ENCODE measurements around the gene SNAP47. TPM values are rescaled to one million over a fixed set of nuclear protein-coding genes. Genes with fewer than 3 reads are reported as not detected.
A peak's percentile ranks its signal among the peaks of the same experiment; 100 is the strongest.

SNAP47 gene
- total and polyA plus RNA-seq, 9 of the 15 experiments (the other 6 are each of a cell fraction or from before 2014, with no cell fraction given) = 2.5 to 41.3 (median 32.6) TPM

- TF ChIP-seq, protein P1, sequence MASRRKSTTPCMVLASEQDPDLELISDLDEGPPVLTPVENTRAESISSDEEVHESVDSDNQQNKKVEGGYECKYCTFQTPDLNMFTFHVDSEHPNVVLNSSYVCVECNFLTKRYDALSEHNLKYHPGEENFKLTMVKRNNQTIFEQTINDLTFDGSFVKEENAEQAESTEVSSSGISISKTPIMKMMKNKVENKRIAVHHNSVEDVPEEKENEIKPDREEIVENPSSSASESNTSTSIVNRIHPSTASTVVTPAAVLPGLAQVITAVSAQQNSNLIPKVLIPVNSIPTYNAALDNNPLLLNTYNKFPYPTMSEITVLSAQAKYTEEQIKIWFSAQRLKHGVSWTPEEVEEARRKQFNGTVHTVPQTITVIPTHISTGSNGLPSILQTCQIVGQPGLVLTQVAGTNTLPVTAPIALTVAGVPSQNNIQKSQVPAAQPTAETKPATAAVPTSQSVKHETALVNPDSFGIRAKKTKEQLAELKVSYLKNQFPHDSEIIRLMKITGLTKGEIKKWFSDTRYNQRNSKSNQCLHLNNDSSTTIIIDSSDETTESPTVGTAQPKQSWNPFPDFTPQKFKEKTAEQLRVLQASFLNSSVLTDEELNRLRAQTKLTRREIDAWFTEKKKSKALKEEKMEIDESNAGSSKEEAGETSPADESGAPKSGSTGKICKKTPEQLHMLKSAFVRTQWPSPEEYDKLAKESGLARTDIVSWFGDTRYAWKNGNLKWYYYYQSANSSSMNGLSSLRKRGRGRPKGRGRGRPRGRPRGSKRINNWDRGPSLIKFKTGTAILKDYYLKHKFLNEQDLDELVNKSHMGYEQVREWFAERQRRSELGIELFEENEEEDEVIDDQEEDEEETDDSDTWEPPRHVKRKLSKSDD (conservative IDR thresholded peaks at IDR 0.05; ENCODE audit: low read length) = no peak
- TF ChIP-seq, protein P2, sequence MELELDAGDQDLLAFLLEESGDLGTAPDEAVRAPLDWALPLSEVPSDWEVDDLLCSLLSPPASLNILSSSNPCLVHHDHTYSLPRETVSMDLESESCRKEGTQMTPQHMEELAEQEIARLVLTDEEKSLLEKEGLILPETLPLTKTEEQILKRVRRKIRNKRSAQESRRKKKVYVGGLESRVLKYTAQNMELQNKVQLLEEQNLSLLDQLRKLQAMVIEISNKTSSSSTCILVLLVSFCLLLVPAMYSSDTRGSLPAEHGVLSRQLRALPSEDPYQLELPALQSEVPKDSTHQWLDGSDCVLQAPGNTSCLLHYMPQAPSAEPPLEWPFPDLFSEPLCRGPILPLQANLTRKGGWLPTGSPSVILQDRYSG (tag; conservative IDR thresholded peaks at IDR 0.05; ENCODE audit: low read depth) = 0 out of 2 replicates have a peak, but pooled peaks have one; percentile 43
- no peak for TF ChIP-seq PHF8 (IDR thresholded peaks at IDR 0.05; ENCODE audit: borderline replicate concordance, low read length)
- no peak for TF ChIP-seq CLOCK (CRISPR knock-in tag; IDR thresholded peaks at IDR 0.05; ENCODE audit: borderline replicate concordance)
- no peak for TF ChIP-seq JUN (IDR thresholded peaks at IDR 0.05; ENCODE audit: borderline replicate concordance, low read depth, low read length)
- no peak for TF ChIP-seq JUN (CRISPR knock-in tag; IDR thresholded peaks at IDR 0.05; ENCODE audit: borderline replicate concordance)
- TF ChIP-seq XRCC3 (IDR thresholded peaks at IDR 0.05) = no peak
- TF ChIP-seq CEBPB (tag; IDR thresholded peaks at IDR 0.05) = peak; percentile 5; the same call in 1 of the 2 replicates
- TF ChIP-seq GABPA (tag; conservative IDR thresholded peaks at IDR 0.05; ENCODE audit: low read depth) = no peak
- TF ChIP-seq ILF3 (IDR thresholded peaks at IDR 0.05; ENCODE audit: borderline replicate concordance) = no peak
- no peak for TF ChIP-seq ZNF146 (CRISPR knock-in tag; IDR thresholded peaks at IDR 0.05; ENCODE audit: unreplicated experiment)
- TF ChIP-seq KLF6 (CRISPR knock-in tag; IDR thresholded peaks at IDR 0.05; ENCODE audit: borderline replicate concordance) = no peak
- no peak for TF ChIP-seq ID3 (CRISPR knock-in tag; IDR thresholded peaks at IDR 0.05)
- TF ChIP-seq ID3 (tag; IDR thresholded peaks at IDR 0.05) = peak; percentile 65; the same call in 1 of the 2 replicates
- TF ChIP-seq ZNF830 (CRISPR knock-in tag; IDR thresholded peaks at IDR 0.05) = no peak
- TF ChIP-seq HDAC8 (tag; IDR thresholded peaks at IDR 0.05) = no peak
- no peak for TF ChIP-seq BRD4 (IDR thresholded peaks at IDR 0.05)
- TF ChIP-seq, protein P3, sequence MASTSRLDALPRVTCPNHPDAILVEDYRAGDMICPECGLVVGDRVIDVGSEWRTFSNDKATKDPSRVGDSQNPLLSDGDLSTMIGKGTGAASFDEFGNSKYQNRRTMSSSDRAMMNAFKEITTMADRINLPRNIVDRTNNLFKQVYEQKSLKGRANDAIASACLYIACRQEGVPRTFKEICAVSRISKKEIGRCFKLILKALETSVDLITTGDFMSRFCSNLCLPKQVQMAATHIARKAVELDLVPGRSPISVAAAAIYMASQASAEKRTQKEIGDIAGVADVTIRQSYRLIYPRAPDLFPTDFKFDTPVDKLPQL (IDR thresholded peaks at IDR 0.05; ENCODE audit: extremely low read depth, insufficient read length) = no peak
- TF ChIP-seq RBM15 (IDR thresholded peaks at IDR 0.05; ENCODE audit: insufficient read depth, low read length) = no peak
- peak; percentile 43; the same call in 1 of the 2 replicates for TF ChIP-seq ZNF766 (CRISPR knock-in tag; conservative IDR thresholded peaks at IDR 0.05)
- no peak for TF ChIP-seq NR4A1 (CRISPR knock-in tag; IDR thresholded peaks at IDR 0.05)
- TF ChIP-seq NR4A1 (tag; IDR thresholded peaks at IDR 0.05) = 0 out of 2 replicates have a peak, but pooled peaks have one; percentile 61
Observed at GRCh38 chr1:227749225-227749624, 14.0 kb downstream of the SNAP47 start (continued).
